ENCODE data around the gene EPS8. TPM values are rescaled to one million over a fixed set of nuclear protein-coding genes. Genes with fewer than 3 reads are reported as not detected.

EPS8 gene
- total and polyA plus RNA-seq, 2 donors (not counting 1 experiment from before 2014, with no cell fraction given) = 0.76 to 0.96 TPM

GRCh38 chr12:15701206-15701605 is 88.0 kb downstream of the EPS8 start:
- no peaks in the 10 kb centered on the region for H3K36me3 ChIP-seq (replicated peaks in 1 of 2; ENCODE audit: control extremely low read depth in 1 of 2, control insufficient read depth in 1 of 2, extremely low read depth in 1 of 2, insufficient read depth in 2 of 2, low read length in 1 of 2)
- H3K27ac ChIP-seq (ENCODE audit: low read length in 2 of 2) = no peak overlapping the region
- Mint-ChIP-seq H3K4me1 (peaks cover 1% of the 10 kb centered on the region), H3K9me3 (ENCODE audit: insufficient read depth) (no peaks in the 10 kb centered on the region), H3K27ac (no peak overlapping the region), H3K27me3 (no peaks in the 10 kb centered on the region), H3K4me3 (no peak overlapping the region)
- H3K27me3 ChIP-seq (replicated peaks in 1 of 4; ENCODE audit: control extremely low read depth in 1 of 4, control insufficient read depth in 3 of 4, insufficient read depth in 4 of 4, low read length in 3 of 4) = no peaks in the 10 kb centered on the region
- ChIA-PET CTCF (no interaction called here), POLR2A (no interaction called here)
- no peak for TF ChIP-seq CTCF (IDR thresholded peaks at IDR 0.05)
- no peak for TF ChIP-seq EZH2 (IDR thresholded peaks at IDR 0.05; ENCODE audit: borderline replicate concordance, insufficient read depth, low read depth, low read length, poor library complexity, severe bottlenecking)
- H3K4me1 ChIP-seq (ENCODE audit: control insufficient read depth in 2 of 2, insufficient read depth in 2 of 2, low read length in 2 of 2) = peaks cover 0 to 2% of the 10 kb centered on the region in 2 donors
- H3K79me2 ChIP-seq (ENCODE audit: control insufficient read depth, insufficient read depth, low read length) = no peaks in the 10 kb centered on the region
- no CpG with 5 or more reads among the region's 1 CpG for WGBS (ENCODE audit: insufficient coverage)
- H2AFZ ChIP-seq (ENCODE audit: insufficient read depth, low read depth, low read length, poor library complexity, severe bottlenecking) = no peak overlapping the region
- H3K9ac ChIP-seq (ENCODE audit: low read length) = no peak overlapping the region
- H3K4me3 ChIP-seq (ENCODE audit: control extremely low read depth in 1 of 5, extremely low read depth in 1 of 5, insufficient read depth in 1 of 5, low read depth in 2 of 5, low read length in 4 of 5) = no peak overlapping the region
- no peaks in the 10 kb centered on the region for H4K20me1 ChIP-seq (ENCODE audit: control insufficient read depth, insufficient read depth, low read length, poor library complexity, severe bottlenecking)
- no peak for ATAC-seq (ENCODE audit: low read depth)
- H3K4me2 ChIP-seq (replicated peaks; ENCODE audit: low read depth, low read length, poor library complexity, severe bottlenecking) = no peak overlapping the region
- intact Hi-C loops (cut with micrococcal nuclease) = no loop called here
- no peak for DNase-seq
- no peaks in the 10 kb centered on the region for H3K9me3 ChIP-seq (ENCODE audit: control extremely low read depth in 1 of 3, control insufficient read depth in 2 of 3, insufficient read depth in 1 of 3, low read length in 2 of 3)

DNA sequence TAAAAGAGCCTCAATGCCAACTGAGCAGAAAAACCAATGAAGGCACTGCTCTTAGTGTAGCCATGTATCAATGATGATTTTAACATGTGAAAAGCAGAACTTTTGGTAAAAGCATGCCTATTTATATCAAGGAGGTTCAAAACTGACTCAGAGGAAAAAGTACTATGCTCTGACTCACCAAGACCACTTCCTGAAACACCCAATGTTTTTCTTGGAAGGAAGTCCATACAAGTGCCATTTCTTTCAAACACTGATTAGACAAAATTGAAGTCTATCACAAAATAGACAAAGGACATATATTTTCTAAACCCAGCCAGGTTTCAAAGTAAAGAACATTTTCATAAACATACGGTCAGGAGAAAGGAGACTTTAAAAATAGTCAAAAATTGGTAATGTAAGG is 88.6 kb downstream of the EPS8 start:
- WGBS (ENCODE audit: insufficient coverage) = no CpG with 5 or more reads among the region's 1 CpG
- TF ChIP-seq CTCF (IDR thresholded peaks at IDR 0.05) (no peak), EZH2 (IDR thresholded peaks at IDR 0.05; ENCODE audit: borderline replicate concordance, insufficient read depth, low read depth, low read length, poor library complexity, severe bottlenecking) (no peak)
- peaks cover 0 to 2% of the 10 kb centered on the region in 2 donors for H3K4me1 ChIP-seq (ENCODE audit: control insufficient read depth in 2 of 2, insufficient read depth in 2 of 2, low read length in 2 of 2)
- H2AFZ ChIP-seq (ENCODE audit: insufficient read depth, low read depth, low read length, poor library complexity, severe bottlenecking) = no peak overlapping the region
- CTCF ChIA-PET = no interaction called here
- Mint-ChIP-seq H3K27me3 (no peaks in the 10 kb centered on the region), H3K9me3 (ENCODE audit: insufficient read depth) (no peaks in the 10 kb centered on the region), H3K4me1 (peaks cover 1% of the 10 kb centered on the region), H3K4me3 (no peak overlapping the region), H3K27ac (no peak overlapping the region)
- no peak overlapping the region for H3K9ac ChIP-seq (ENCODE audit: low read length)
- no peaks in the 10 kb centered on the region for H3K79me2 ChIP-seq (ENCODE audit: control insufficient read depth, insufficient read depth, low read length)
- POLR2A ChIA-PET = no interaction called here
- no peak overlapping the region for H3K4me3 ChIP-seq (ENCODE audit: control extremely low read depth in 1 of 5, extremely low read depth in 1 of 5, insufficient read depth in 1 of 5, low read depth in 2 of 5, low read length in 4 of 5)
- no peaks in the 10 kb centered on the region for H3K36me3 ChIP-seq (replicated peaks in 1 of 2; ENCODE audit: control extremely low read depth in 1 of 2, control insufficient read depth in 1 of 2, extremely low read depth in 1 of 2, insufficient read depth in 2 of 2, low read length in 1 of 2)
- intact Hi-C loops (cut with micrococcal nuclease) = no loop called here
- H3K27ac ChIP-seq (ENCODE audit: low read length in 2 of 2) = no peak overlapping the region
- no peak for DNase-seq
- H3K9me3 ChIP-seq (ENCODE audit: control extremely low read depth in 1 of 3, control insufficient read depth in 2 of 3, insufficient read depth in 1 of 3, low read length in 2 of 3) = no peaks in the 10 kb centered on the region
- H3K4me2 ChIP-seq (replicated peaks; ENCODE audit: low read depth, low read length, poor library complexity, severe bottlenecking) = no peak overlapping the region
- ATAC-seq (ENCODE audit: low read depth) = no peak
- H4K20me1 ChIP-seq (ENCODE audit: control insufficient read depth, insufficient read depth, low read length, poor library complexity, severe bottlenecking) = no peaks in the 10 kb centered on the region
- H3K27me3 ChIP-seq (replicated peaks in 1 of 4; ENCODE audit: control extremely low read depth in 1 of 4, control insufficient read depth in 3 of 4, insufficient read depth in 4 of 4, low read length in 3 of 4) = no peaks in the 10 kb centered on the region
